Activated CD8-positive, alpha-beta memory T cell treated with anti-CD3 and anti-CD28 coated beads for 48 hours (primary cell): ENCODE measurements around the gene CLIC4.
"Not testable (repeated sequence)": the region's sequence is repeated elsewhere in the genome, so short reads cannot be mapped to it uniquely, and the experiment has no call there.

Source experiments
- DNase-seq, 3 experiments: peaks; one replicate each; pipeline ENCODE4 v3.0.0-alpha.2; 2020; ENCODE audit warnings: low read depth in 2 of 3, low spot score in 2 of 3

Gene CLIC4

GRCh38 chr1:24717887-24718650 lies 27.2 kb upstream of the CLIC4 start:
- DNase-seq: no peak

GRCh38 chr1:24720152-24720551 lies 25.1 kb upstream of the CLIC4 start:
- no peak for DNase-seq

GRCh38 chr1:24721533-24721932 lies 23.7 kb upstream of the CLIC4 start:
- no peak for DNase-seq

GRCh38 chr1:24722073-24723035 lies 22.9 kb upstream of the CLIC4 start:
- not testable (repeated sequence) for DNase-seq

- DNase-seq: no peak
These were observed 20.7 kb upstream of the CLIC4 start for GRCh38 chr1:24724345-24725208.

- no peak for DNase-seq
These were observed 20.0 kb upstream of the CLIC4 start for GRCh38 chr1:24725209-24725651.

- DNase-seq: no peak
These were observed 18.5 kb upstream of the CLIC4 start for GRCh38 chr1:24726741-24727140.

- DNase-seq: no peak
These were observed 17.6 kb upstream of the CLIC4 start for GRCh38 chr1:24727501-24728216.

- DNase-seq: no peak
These were observed 16.3 kb upstream of the CLIC4 start for GRCh38 chr1:24728982-24729381.

GRCh38 chr1:24732186-24732885 lies 12.9 kb upstream of the CLIC4 start:
- no peak for DNase-seq

- not testable (repeated sequence) for DNase-seq
These were observed 11.9 kb upstream of the CLIC4 start for GRCh38 chr1:24733342-24733741.

GRCh38 chr1:24735156-24735508 lies 10.1 kb upstream of the CLIC4 start:
- no peak for DNase-seq

- DNase-seq: no peak
These were observed 9.5 kb upstream of the CLIC4 start for GRCh38 chr1:24735509-24736375.

- DNase-seq: no peak
These were observed 7.7 kb upstream of the CLIC4 start for GRCh38 chr1:24737368-24738117.

- DNase-seq: no peak
These were observed 6.0 kb upstream of the CLIC4 start for GRCh38 chr1:24739241-24739640.

GRCh38 chr1:24742090-24742938 lies 2.9 kb upstream of the CLIC4 start:
- no peak for DNase-seq
